CD4-positive, alpha-beta T cell treated with Interleukin-17A for 4 hours (primary cell): ENCODE results near the gene NFU1.
"Not testable (repeated sequence)": the region's sequence is repeated elsewhere in the genome, so short reads cannot be mapped to it uniquely, and the experiment has no call there.

Source experiments
- DNase-seq: peaks from one replicate; pipeline ENCODE4 v3.0.0-alpha.2; 2020; ENCODE audit warnings: mixed read lengths

The NFU1 gene

DNA sequence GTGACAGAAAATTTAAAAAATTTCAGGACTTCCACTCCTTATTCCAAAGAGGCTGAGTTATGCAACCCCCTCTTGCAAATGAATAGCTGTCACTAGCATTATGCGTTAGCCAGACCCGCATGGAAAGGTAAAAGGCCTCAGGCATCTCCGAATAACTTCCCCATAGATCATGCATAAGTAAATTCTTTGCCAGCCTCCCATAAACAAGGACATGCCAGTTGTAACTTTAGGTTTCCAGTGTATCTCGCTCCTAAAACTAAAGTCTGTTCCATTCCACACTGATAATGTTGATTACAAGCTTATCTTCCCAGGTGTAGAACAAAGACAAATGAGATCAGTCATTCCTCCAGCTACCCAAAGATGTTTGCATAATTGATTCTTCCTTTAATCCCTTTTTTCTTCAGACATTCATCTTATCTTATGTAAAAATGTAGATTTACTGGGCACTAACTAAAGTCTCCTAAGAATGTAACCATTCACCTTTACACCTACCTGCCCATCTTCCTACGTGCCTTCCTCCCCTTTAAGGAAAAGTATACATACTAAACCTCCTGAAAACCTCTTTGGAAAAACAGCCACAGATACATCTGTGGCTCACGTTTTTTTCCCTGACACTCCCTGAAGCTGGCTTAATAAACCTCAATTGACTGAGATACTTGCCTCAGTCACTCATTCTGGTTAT is 13.6 kb upstream of the NFU1 start:
- DNase-seq: no peak

DNA sequence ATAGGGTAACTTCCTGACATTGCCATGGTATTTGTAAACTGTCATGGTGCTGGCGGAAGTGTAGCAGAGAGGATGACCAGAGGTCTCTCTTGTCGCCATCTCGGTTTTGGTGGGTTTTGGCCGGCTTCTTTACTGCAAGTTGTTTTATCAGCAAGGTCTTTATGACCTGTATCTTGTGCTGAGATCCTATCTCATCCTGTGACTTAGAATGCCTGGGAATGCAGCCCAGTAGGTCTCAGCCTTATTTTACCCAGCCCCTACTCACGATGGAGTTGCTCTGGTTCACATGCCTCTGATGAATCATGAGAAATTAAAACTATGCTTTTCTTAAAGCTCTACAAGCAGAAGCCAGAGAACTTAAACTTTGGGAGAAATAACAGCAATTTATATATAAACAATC is 12.7 kb upstream of the NFU1 start:
- no peak for DNase-seq

DNA sequence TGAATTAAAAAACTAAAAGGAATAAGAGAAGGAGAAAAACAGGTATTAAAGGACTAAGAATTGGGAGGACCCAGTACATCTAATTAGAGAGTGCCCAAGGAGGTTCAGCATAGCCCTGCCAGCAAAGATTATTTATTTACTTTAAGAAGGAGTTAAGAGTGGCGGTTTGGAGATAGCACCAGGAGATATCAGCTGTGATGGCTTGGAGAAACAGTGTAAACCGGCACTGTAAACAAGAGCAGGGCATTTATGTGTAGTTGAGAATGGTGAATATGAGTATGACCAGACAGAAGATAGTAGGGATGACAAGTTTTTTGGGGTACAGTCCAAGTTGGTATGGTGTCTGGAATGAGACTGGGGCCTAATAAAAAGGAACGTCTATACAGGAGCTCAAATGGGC is 6.4 kb upstream of the NFU1 start:
- not testable (repeated sequence) for DNase-seq

DNA sequence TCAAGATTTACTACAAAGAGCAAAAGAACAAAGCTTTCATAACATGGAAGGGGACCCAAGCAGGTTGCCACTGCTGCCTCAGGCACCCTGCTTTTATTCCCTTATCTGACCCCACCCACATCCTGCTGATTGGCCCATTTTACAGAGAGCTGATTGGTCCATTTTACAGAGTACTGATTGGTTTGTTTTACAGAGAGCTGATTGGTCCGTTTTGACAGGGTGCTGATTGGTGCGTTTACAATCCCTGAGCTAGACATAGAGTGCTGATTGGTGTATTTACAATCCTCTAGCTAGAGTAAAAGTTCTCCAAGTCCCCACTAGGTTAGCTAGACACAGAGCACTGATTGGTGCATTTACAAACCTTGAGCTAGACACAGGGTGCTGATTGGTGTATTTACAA is 2.3 kb upstream of the NFU1 start:
- DNase-seq: not testable (repeated sequence)

DNA sequence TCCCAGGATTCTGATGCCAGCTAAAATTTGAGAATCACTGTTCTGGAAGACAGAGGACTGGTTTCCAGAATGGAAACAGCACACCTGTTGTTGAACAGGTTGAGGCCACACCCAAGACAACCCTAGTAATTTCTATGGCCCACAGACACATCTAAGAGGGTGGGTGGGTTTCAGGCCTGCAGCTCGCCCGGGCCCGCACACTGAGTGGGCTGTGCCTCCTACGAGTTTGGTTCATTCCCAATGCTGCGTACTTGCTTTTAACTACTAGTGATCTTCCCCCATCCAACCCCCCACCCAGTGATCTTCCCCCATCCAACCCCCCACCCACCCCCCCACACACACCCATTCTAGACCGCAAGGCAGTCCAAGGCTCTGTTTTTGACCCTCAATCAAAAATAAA is 1.3 kb upstream of the NFU1 start:
- DNase-seq: no peak

DNA sequence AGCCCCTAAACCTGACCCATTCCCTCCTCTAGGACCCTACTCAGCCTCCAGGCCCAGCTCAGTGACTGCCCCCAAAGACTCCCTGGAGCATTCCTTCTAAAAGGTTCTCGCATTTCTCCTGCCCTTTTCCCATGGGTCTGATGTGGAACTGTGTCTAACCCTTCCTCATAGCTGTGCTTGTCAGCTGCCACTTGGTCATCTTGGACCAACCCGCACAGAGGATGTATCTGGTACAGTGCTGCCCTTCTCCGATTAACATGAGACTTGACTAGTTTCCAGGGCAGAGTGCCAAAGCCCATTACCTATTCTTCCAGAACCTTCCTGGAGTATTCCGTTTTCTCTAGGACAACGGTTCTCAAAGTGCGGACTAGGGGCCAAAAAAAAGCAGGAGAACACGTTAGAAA is 518 bp upstream of the NFU1 start:
- no peak for DNase-seq

DNA sequence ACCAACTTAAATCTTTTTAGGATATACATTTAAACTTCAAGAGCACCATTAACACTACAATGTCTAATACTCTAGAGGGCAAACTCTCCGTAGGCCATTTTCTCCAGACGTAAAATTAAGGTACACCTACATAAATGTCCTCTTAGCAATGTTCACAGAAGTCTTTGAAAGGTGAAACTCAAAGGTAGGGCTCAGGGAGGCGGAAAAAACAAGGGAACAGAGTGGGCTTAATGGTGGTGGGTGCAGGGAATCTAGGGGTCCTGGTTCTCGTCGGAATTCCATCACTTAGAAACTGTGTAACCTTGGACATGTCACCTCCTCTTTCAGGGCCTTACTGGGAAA is 668 bp downstream of the NFU1 start:
- DNase-seq: no peak

DNA sequence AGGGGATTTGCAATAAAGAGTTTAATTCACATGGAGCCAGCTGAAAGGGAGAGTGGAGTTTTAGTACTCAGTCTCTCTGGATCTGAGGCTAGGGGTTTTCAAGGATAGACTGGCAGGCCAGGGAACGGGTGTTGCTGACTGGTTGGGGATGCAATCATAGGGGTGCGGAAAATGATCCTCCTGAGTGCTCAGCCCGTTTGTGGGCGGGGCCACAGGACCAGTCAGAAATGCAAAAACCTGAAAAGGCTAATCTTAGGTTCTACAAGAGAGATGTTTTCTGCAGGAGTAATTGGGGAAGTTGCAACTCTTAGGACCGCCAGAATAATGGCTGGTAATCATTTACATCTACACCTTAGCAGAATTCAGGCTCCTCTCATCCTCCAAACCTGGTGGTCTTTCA is 2.5 kb downstream of the NFU1 start:
- no peak for DNase-seq

DNA sequence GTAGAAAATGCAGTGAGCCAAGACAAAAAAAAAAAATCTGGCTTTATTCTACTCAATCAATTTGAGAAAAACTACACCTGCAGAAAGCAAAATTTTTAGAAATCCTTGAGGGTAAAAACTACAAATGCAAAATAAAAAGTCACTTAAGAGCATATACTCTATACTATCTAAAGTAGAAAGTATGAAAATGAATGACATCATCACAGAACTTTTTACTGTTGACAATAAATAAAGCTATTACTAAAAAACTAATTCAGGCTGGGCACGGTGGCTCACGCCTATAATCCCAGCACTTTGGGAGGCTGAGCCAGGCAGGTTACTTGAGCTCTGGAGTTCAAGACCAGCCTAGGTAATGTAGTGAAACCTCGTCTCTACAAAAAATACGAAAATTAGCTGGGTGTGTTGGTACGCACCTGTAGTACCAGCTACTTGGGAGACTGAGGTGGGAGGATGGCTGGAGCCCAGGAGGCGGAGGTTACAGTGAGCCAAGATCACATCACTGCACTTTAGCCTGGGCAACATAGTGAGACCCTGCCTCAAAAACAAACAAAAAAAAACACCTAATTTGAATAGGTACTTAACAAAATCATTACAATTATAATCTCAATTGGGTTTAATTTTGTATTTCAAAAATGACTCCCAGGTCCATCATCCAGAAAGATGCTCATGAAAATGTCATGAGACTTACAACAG is 7.6 kb downstream of the NFU1 start:
- DNase-seq: no peak

DNA sequence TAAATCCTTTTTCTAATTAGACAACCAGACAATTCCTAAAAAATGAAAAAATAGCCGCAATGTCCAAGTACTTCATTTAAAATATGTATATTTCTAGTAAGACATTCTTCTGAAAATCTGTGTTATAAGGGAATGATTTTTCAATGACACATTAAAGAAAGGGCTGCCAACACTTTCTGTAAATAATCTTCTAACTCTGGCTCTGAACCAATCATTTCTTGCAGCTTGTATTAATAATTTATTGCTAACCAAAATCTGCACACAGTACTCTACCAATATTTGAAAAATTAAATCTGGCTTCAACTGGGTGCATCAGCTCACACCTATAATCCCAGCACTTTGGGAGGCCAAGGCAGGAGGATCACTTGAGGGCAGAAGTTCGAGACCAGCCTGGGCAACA is 8.3 kb downstream of the NFU1 start:
- no peak for DNase-seq

DNA sequence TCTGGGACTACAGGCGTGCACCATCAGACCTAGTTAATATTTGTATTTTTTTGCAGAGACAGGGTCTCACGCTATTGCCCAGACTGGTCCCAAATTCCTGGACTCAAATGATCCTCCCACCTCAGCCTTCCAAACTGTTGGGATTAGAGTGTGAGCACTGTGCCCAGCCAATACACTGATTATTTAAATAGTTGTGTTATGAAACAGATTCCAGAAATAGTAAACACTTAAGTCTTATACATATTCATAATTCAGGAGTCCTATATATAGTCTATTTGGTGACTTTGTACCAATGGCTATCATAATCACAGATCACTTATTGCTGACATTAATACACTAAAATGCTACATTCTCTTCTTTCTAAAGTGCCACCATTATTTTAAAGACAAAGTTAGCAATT is 12.8 kb downstream of the NFU1 start:
- DNase-seq: no peak

DNA sequence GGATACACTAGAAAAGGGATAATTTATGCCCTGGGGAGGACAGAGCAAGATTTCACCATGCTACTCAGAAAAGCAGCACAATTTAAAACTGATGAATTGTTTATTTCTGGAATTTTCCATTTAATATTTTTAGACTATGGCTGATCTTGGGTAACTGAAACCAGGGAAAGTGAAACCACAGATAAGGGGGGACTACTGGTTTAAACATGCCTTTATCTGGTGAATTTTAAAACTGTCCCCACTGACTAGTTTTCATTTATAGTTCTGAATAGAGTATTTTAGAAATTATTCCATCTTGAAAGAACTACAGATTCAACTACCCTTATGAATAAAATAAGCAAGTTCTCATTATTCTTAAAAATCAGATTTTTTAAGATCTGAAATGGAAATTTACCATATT is 15.0 kb downstream of the NFU1 start:
- DNase-seq: no peak

DNA sequence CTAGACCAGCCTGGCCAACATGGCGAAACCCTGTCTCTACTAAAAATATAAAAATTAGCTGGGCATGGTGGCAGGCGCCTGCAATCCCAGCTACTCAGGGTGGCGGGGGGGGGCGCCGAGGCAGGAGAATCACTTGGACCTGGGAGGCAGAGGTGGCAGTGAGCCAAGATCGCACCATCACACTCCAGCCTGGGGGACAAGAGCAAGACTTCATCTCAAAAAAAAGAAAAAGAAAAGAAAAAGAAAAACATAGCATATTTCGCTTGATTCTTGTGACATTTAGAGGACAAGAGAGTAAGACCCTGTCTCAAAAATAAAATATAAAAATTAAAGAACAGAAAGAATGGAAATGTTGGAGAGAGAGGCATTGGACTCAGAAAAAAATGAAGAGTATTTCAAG is 18.1 kb downstream of the NFU1 start:
- DNase-seq: not testable (repeated sequence)

DNA sequence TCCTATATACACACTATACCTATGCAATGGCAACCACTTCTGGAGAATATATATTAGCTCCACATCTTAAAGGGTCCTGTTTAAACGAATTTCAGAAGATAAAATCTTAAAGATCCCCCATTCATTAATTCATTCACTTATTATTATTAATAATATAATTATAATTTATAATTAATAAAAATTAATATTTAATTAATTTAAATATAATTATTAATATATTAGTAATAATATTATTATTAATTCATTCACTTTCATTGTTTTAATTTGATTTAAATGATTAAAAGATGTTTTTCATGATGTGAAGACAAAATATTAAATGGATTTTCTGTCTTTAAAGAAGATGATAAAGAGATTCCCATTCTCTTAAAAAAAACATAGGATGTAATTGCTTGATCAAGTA is 21.1 kb downstream of the NFU1 start:
- no peak for DNase-seq

DNA sequence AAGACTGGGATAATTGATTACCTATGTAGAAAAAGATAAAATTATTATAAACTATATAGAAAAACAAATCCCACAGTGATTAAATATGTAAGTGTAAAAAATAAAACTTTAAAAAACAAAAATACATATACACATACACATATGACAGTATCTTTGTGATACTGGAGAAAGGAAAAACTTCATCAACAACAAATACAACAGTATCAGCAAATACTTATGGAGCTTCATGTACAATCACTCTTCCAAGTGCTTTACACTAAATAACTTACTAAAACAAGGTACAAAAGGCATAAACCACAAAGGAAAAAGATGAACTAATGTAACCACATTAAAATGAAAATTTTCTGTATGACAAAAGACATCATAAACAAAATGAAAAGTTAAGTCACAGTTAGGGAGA is 26.1 kb downstream of the NFU1 start:
- no peak for DNase-seq

DNA sequence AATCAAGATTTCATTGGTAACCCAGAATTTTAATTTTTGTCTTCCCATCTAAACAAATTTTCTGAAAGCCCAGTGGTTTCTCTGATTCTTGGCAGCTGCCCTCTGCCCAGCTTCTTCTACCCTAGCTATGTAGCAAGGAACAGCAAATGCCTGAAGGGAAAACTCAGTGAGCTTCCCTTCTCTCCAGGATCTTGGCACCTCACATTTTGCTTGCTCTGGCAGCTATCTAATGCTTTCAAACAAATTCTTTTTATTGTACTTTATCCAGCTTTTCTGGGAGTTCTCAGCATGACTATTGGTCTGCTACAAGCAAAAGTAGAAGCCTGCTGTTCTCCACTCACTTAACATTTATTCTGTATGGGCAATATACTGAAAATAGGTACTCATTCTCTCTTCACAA is 31.9 kb downstream of the NFU1 start:
- DNase-seq: no peak

DNA sequence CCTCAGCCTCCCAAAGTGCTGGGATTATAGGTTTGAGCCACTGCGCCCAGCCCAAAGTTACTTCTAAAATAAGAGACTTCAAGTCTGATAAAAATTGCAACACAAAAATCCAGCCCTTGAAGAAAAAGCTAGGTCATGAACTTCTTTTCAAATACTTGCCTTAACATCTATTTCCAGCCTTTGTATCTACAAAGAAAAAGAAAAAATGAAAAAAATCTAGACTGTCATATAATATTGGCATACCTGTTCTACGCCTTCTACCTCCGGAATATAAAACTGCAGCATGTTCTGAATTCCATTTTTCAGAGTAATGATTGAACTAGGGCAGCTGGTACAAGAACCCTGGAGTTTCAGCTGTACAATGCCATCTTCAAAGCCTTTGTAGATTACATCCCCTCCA is 37.1 kb downstream of the NFU1 start:
- no peak for DNase-seq

DNA sequence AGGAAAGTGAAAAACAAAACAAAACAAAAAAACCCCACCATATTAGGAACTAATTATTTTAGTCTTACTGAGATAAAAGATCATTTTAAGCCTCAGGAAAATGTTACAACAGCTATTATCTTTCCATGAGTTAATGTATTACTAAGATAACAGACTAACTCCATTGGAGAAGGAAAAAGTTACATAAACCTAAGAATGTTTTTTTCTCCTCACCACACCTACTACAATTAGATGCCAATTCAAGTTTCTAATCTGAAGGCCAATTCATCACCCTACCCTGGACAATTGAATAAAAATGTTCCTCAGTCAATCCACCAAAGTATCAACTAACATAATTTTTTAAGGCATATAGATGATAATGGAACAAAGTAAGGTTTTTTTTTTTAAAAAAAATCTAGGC is 40.0 kb downstream of the NFU1 start:
- DNase-seq: no peak

DNA sequence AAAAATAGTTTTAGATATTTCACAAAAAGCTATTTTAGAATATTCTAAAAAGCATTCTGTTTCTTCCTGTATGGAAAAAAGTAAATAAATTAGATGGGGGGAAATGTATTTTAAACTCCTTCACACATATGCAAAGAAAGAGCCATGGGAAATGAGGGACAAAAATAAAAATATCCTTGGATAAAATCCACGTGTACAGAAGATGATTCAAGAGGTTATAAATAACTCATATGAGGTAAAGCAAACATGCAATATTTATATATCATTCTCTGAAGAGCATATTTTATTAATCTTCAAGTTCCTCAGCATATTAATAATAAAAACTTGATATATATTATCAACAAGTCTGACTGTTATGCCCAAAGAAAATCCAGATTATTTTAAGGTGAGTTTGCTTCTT is 41.4 kb downstream of the NFU1 start:
- no peak for DNase-seq

DNA sequence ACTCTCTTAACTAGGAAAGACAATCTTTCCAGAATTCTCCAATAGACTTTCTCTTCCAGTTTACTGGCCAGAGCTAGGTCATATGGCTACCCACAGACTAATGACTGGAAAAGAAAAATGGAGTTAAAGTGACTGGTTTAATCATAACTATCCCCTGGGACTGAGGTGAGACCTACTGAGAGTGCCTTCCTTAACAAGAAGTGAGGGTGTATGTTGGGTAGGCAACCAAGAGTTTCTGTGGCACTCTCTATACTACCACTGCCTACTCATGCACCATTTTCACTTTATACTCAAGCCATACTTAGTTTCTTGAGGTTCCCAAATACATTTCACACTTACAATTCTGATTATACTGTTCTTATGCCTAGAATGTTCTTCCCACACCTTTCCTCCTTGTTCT is 43.3 kb downstream of the NFU1 start:
- no peak for DNase-seq

DNA sequence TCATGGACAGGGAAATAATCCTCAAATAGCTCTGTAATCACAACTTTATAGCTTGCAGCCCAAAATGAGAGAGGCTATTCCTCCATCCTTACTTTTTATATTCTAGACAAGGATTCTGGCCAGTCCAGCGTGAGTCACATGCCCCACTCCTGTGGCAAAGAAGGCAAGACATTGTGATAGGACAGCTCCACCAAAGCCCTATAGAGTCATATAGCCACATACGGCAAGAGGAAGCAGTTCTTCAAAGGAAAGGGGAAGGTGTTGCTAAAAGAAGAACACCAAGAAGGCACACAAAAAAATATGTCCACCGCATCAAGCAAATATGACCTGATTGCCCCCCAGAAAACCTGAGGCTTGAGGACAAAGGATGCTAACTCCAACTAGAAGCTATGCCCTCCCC is 46.8 kb downstream of the NFU1 start:
- no peak for DNase-seq

DNA sequence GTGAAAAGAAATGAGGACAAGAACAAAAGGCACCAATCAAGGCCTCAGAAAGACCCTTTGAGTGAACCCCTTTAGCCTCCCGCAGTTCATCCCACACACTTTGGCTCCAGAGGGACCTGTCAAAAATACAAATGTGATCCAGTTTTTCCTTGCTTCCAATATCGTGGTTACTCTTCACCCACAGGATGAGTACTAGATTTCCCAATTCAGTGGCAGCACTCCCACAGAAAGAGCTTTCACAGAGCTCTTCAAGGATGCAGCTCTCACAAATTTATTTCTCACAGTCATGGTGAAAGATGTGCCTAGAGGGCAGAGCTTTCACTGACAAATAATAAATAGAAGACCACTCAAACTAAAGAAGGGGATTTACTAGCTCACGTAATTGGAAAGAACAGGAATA is 47.2 kb downstream of the NFU1 start:
- no peak for DNase-seq

DNA sequence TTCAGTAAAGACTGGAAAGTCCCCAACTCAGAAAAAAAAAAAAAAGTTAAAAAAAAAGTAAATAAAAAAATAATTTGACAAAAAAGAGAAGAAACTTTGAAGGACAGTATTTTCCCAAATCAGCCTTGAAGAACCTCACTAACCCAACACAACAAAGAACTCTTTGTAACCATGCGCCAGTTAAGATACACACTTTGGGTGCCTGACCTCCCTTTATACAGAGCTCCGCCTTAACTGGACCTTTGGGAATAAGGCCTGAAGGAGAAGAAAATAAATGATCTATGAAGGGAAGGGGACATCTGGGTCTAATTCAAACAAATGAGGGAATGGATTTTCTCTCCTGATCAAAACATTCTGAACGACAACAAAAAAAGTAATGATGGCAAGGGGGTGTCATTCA is 48.0 kb downstream of the NFU1 start:
- no peak for DNase-seq

DNA sequence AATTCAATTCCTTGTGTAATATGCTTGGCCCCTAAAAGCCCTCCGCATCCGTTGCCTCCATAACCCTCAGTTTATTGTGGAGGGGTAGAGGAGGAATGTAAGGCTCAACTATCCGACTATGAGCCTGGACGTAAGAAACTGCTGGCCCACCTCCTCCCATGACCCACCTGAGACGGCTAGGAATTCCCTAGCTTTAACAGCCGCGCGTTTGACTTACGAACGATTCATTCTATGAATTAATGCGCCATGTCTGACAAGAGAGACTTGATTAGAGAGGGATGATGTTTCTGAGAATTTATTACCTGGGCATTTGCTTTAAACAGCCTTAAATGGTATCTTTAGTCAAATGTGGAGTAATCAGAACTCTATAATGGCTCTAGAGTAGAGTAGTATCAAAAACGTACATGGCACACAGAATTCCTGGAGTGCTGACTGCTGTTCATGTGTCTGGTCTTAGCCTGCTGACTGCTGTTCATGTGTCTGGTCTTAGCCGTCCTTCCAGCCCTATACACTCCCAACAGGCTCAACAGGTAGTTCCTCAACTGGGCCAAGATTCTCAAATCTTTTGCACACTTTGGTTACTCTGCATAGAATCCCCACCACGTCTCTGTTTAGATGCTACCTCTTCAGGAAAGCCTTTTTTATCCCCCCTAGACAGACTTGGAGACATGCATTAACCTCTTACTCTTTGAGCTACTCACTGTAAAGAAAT is 49.3 kb downstream of the NFU1 start:
- DNase-seq: no peak
